HG03196 (cell line): ENCODE data around the gene EGFL8.
A peak's percentile ranks its signal among the peaks of the same experiment; 100 is the strongest.
"Not testable (repeated sequence)": the region's sequence is repeated elsewhere in the genome, so short reads cannot be mapped to it uniquely, and the experiment has no call there.

Experiments used
- ATAC-seq: cut with Tn5 transposase; IDR thresholded peaks from one replicate; pipeline ENCODE4 v1.9.1; 2021; ENCODE audit not compliant: unreplicated experiment

EGFL8 gene

GRCh38 chr6:32164295-32164694, at the start of gene EGFL8:
TSS of gene EGFL8 (plus strand) at chr6:32164595. CDS start at chr6:32166166, 1,571 bp downstream.
- no peak for ATAC-seq

- ATAC-seq, result no peak
Observed at GRCh38 chr6:32114796-32115195, 49.6 kb upstream of the EGFL8 start.

GRCh38 chr6:32115623-32116022, 48.8 kb upstream of the EGFL8 start:
- ATAC-seq, result no peak

- no peak for ATAC-seq
Observed at GRCh38 chr6:32116674-32117073, 47.7 kb upstream of the EGFL8 start.

GRCh38 chr6:32117461-32117860, 46.9 kb upstream of the EGFL8 start:
- no peak for ATAC-seq

- ATAC-seq, result peak; percentile 56
Observed at GRCh38 chr6:32118782-32119628, 45.4 kb upstream of the EGFL8 start.

- no peak for ATAC-seq
Observed at GRCh38 chr6:32120573-32121059, 43.8 kb upstream of the EGFL8 start.

GRCh38 chr6:32123681-32124080, 40.7 kb upstream of the EGFL8 start:
- ATAC-seq, result no peak

- ATAC-seq, result no peak
Observed at GRCh38 chr6:32126880-32127279, 37.5 kb upstream of the EGFL8 start.

GRCh38 chr6:32127409-32127716, 37.0 kb upstream of the EGFL8 start:
- no peak for ATAC-seq

- peak; percentile 90 for ATAC-seq
Observed at GRCh38 chr6:32127717-32128592, 36.4 kb upstream of the EGFL8 start, which contains the start of gene ATF6B. TSS of gene ATF6B (minus strand) at chr6:32128246. CDS start at chr6:32128207, 39 bp downstream.

- ATAC-seq, result no peak
Observed at GRCh38 chr6:32128751-32129296, 35.6 kb upstream of the EGFL8 start.

- ATAC-seq, result no peak
Observed at GRCh38 chr6:32129297-32130088, 34.9 kb upstream of the EGFL8 start.

GRCh38 chr6:32131439-32131948, 32.9 kb upstream of the EGFL8 start:
- ATAC-seq, result no peak

GRCh38 chr6:32132110-32132509, 32.3 kb upstream of the EGFL8 start:
- no peak for ATAC-seq

- no peak for ATAC-seq
Observed at GRCh38 chr6:32133786-32134185, 30.6 kb upstream of the EGFL8 start.

- ATAC-seq, result no peak
Observed at GRCh38 chr6:32137454-32137853, 26.9 kb upstream of the EGFL8 start.

GRCh38 chr6:32139590-32139989, 24.8 kb upstream of the EGFL8 start:
- no peak for ATAC-seq

- no peak for ATAC-seq
Observed at GRCh38 chr6:32140420-32141046, 23.9 kb upstream of the EGFL8 start.

GRCh38 chr6:32144238-32144637, 20.2 kb upstream of the EGFL8 start:
- ATAC-seq, result not testable (repeated sequence)
